Progenitor cell of endocrine pancreas (in vitro differentiated cells): ENCODE measurements around the gene KNSTRN. TPM values are rescaled to one million over a fixed set of nuclear protein-coding genes. Genes with fewer than 3 reads are reported as not detected.

ENCODE experiments used
- DNase-seq: peaks from one replicate; pipeline ENCODE4 v3.0.0; 2021; ENCODE audit warnings: low spot score; ENCODE audit not compliant: unreplicated experiment
- H3K27ac Mint-ChIP-seq: 2 replicates; pipeline ENCODE4 v1.8.0; 2021; ENCODE audit warnings: mild to moderate bottlenecking, moderate library complexity, mixed read lengths
- H3K27me3 Mint-ChIP-seq: 2 replicates; pipeline ENCODE4 v1.8.0; 2021; ENCODE audit warnings: mixed read lengths
- H3K36me3 Mint-ChIP-seq: 2 replicates; pipeline ENCODE4 v1.8.0; 2022; ENCODE audit warnings: mixed read lengths; ENCODE audit not compliant: insufficient read depth
- H3K4me1 Mint-ChIP-seq: 2 replicates; pipeline ENCODE4 v1.8.0; 2021; ENCODE audit warnings: low read depth, mixed read lengths
- H3K4me3 Mint-ChIP-seq: 2 replicates; pipeline ENCODE4 v1.8.0; 2021; ENCODE audit warnings: low read depth, mild to moderate bottlenecking, moderate library complexity, mixed read lengths
- H3K9me3 Mint-ChIP-seq: 2 replicates; pipeline ENCODE4 v1.8.0; 2021; ENCODE audit warnings: low read depth, mixed read lengths
- total RNA-seq: library from RNA; stranded (reverse); gene quantifications from 2 replicates; pipeline ENCODE4 v1.2.1, GENCODE V29; 2021
- TF ChIP-seq, protein P1 (sequence below): fragments of 200-600 bp; sonication (generic); IDR thresholded peaks from one replicate; pipeline ENCODE4 v1.5.0; 2021; ENCODE audit warnings: antibody characterized with exemption, mild to moderate bottlenecking; ENCODE audit not compliant: unreplicated experiment

KNSTRN gene
- total RNA-seq, 1 donor from 2014 or later = 44.8 TPM

- TF ChIP-seq, protein P1, sequence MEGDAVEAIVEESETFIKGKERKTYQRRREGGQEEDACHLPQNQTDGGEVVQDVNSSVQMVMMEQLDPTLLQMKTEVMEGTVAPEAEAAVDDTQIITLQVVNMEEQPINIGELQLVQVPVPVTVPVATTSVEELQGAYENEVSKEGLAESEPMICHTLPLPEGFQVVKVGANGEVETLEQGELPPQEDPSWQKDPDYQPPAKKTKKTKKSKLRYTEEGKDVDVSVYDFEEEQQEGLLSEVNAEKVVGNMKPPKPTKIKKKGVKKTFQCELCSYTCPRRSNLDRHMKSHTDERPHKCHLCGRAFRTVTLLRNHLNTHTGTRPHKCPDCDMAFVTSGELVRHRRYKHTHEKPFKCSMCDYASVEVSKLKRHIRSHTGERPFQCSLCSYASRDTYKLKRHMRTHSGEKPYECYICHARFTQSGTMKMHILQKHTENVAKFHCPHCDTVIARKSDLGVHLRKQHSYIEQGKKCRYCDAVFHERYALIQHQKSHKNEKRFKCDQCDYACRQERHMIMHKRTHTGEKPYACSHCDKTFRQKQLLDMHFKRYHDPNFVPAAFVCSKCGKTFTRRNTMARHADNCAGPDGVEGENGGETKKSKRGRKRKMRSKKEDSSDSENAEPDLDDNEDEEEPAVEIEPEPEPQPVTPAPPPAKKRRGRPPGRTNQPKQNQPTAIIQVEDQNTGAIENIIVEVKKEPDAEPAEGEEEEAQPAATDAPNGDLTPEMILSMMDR = no peak
- Mint-ChIP-seq H3K4me1 (peaks cover 3% of the 10 kb centered on the region), H3K27ac (no peak overlapping the region)
Measured at GRCh38 chr15:40339621-40339945, 42.9 kb upstream of the KNSTRN start.

DNA sequence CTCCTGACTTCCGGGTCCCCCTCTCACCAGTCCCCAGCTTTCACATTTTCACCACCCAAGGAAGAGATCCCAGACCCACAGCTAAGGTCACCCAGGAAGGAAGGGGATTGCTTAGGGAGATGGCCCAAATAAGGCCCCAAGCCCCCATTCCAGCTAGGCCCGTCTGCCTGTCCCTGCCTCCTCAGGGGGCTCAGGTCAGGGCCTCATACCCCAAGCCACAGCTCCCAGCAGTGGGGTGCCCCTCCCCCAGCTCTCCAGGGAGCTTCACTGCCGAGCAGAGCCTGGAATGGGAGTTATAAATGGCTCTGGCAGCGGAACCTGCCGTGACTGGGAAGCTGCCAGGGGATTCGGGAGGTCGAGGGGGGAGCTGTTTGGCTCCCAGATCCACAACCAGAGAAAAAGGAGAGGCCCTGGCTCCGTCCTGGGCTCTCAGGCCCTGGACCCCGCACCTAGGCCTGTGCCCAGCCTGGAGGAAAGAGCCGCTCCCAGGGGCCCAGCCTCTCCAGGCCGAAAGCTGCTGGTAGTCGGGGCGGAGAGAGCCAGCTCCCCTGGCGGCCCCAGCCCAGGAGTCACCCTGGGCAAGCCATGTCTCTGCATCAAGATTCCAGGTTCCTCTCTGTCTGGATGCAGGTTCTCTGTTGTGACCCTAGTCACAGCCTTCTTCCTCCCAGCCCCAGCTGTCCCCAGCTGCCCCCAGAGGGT lies 42.3 kb upstream of the KNSTRN start:
- H3K4me1 Mint-ChIP-seq = peaks cover 3% of the 10 kb centered on the region
- TF ChIP-seq, protein P1 = no peak
- H3K9me3 Mint-ChIP-seq = no peaks in the 10 kb centered on the region
- H3K27me3 Mint-ChIP-seq = peaks cover 17% of the 10 kb centered on the region
- no peak for DNase-seq
- H3K27ac Mint-ChIP-seq = no peak overlapping the region
- H3K4me3 Mint-ChIP-seq = no peak overlapping the region
- no peaks in the 10 kb centered on the region for H3K36me3 Mint-ChIP-seq

More at GRCh38 chr15:40339621-40339945, 42.9 kb upstream of the KNSTRN start:
- Mint-ChIP-seq H3K4me3 (no peak overlapping the region), H3K9me3 (no peaks in the 10 kb centered on the region), H3K27me3 (peaks cover 17% of the 10 kb centered on the region), H3K36me3 (no peaks in the 10 kb centered on the region)
- no peak for DNase-seq

GRCh38 chr15:40340740-40341400 lies 41.7 kb upstream of the KNSTRN start, which contains the start of gene CCDC9B:
TSS of gene CCDC9B (minus strand) at chr15:40340939. CDS start at chr15:40340819, 120 bp downstream.
- Mint-ChIP-seq H3K9me3 (no peaks in the 10 kb centered on the region), H3K36me3 (no peaks in the 10 kb centered on the region), H3K27ac (no peak within 1 kb of the TSS), H3K27me3 (peaks cover 14% of the 10 kb centered on the region), H3K4me1 (peaks cover 3% of the 10 kb centered on the region), H3K4me3 (no peak within 1 kb of the TSS)
- TF ChIP-seq, protein P1 = no peak
- no peak for DNase-seq

DNA sequence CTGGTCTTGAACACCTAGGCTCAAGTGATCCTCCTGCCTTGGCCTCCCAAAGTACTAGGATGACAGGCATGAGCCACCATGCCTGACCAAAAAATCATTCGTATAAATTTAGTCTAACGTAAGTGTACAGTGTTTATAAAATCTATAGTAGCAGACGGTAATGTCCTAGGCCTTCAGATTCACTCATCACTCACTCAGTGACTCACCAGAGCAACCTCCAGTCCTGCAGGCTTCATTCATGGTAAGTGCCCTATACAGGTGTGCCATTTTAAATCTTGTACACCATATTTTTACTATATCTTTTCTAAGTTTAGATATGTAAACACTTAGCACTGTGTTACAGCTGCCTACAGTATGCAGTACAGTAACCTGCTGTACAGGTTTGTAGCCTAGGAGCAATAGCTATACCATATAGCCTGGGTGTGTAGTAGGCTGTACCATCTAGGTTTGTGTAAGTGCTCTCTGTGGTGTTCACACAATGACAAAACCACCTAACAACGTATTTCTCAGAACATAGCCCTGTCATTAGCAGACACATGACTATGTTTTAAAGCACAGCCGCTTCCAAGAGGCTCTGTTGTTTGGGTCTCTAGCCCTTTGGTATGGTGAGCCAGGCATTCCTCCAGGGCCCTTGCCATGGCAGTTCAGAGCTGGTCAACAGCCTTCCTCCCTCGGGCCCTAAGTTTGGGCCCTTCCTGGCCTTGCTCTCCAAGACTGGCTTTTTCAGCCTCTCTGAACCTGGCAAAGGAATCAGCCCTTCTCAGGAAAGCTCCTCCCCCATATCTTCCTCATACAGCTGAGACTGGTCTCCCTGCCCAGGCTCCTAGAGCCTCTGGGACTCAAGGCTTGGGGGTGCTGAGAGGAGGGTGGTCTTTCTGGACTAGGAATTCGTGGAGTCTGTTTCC lies 39.9 kb upstream of the KNSTRN start:
- no peak for DNase-seq
- Mint-ChIP-seq H3K9me3 (no peaks in the 10 kb centered on the region), H3K4me3 (no peak overlapping the region), H3K27ac (no peak overlapping the region), H3K36me3 (no peaks in the 10 kb centered on the region), H3K4me1 (peaks cover 5% of the 10 kb centered on the region), H3K27me3 (peaks cover 15% of the 10 kb centered on the region)
- TF ChIP-seq, protein P1 = no peak

DNA sequence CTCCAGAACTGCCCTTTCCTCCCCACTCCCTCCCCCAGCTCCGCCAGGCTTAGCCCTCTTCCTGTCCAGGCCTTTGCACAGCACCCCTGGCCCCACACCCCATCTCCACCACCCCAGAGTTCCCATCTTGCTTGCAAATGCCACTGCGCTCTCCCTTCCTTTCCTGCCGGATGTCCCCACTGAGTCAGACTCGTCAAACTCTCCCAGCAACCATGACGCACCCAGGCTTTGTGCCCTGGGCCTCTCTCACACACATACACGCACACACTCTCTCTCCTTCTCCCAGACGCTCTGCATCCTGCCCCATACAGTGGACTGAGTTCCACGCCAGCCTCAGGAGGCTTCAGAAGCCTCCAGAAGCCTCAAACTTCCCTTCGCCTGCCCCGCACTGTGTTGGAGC lies 39.0 kb upstream of the KNSTRN start:
- TF ChIP-seq, protein P1 = no peak
- Mint-ChIP-seq H3K9me3 (no peaks in the 10 kb centered on the region), H3K27ac (no peak overlapping the region), H3K36me3 (no peaks in the 10 kb centered on the region), H3K27me3 (peaks cover 10% of the 10 kb centered on the region), H3K4me3 (no peak overlapping the region), H3K4me1 (peaks cover 3% of the 10 kb centered on the region)
- DNase-seq = no peak
